Measurements from ENCODE around the gene RIMS4.

Gene RIMS4

DNA sequence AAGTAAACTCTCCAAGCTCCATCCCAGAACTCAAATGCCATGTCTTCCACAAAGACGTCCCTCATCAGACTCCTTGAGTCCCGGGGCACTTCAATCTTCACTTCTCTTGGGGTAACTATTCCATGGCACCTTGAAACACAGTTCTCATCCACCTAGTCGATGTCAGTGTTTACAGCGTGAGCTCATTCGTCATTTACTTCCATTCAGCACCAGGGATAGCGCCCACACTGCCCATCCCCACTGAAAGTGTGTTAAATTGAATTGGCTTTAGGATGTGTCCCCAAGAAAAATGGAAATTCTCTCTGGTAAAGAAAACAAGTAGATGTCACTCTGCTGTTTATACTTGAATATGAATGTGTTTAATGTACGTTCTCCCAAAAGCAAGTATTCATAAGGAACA lies 33.4 kb downstream of the RIMS4 start:
- no peak for DNase-seq (ENCODE audit: extremely low spot score)
- TF ChIP-seq SP1 (IDR thresholded peaks at IDR 0.05), result no peak
- TF ChIP-seq FOXK2 (IDR thresholded peaks at IDR 0.05), result no peak
- no peak for TF ChIP-seq ZNF384 (IDR thresholded peaks at IDR 0.05)
- TF ChIP-seq, protein P1, sequence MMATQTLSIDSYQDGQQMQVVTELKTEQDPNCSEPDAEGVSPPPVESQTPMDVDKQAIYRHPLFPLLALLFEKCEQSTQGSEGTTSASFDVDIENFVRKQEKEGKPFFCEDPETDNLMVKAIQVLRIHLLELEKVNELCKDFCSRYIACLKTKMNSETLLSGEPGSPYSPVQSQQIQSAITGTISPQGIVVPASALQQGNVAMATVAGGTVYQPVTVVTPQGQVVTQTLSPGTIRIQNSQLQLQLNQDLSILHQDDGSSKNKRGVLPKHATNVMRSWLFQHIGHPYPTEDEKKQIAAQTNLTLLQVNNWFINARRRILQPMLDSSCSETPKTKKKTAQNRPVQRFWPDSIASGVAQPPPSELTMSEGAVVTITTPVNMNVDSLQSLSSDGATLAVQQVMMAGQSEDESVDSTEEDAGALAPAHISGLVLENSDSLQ (IDR thresholded peaks at IDR 0.05), result no peak
- no peak for TF ChIP-seq HDGF (IDR thresholded peaks at IDR 0.05; ENCODE audit: borderline replicate concordance)
- no peak for TF ChIP-seq FOXM1 (IDR thresholded peaks at IDR 0.05; ENCODE audit: borderline replicate concordance)
- no peak for TF ChIP-seq TARDBP (IDR thresholded peaks at IDR 0.05)
- no peak for TF ChIP-seq NFRKB (IDR thresholded peaks at IDR 0.05)
- no peak for TF ChIP-seq CTBP1 (IDR thresholded peaks at IDR 0.05; ENCODE audit: borderline replicate concordance)
- TF ChIP-seq BHLHE40 (IDR thresholded peaks at IDR 0.05; ENCODE audit: borderline replicate concordance), result no peak
- no peak for TF ChIP-seq ARNT (IDR thresholded peaks at IDR 0.05)
- TF ChIP-seq FOXA1 (IDR thresholded peaks at IDR 0.05), result no peak
- no peak for TF ChIP-seq LEF1 (IDR thresholded peaks at IDR 0.05; ENCODE audit: borderline replicate concordance)
- no peak for TF ChIP-seq ELF4 (IDR thresholded peaks at IDR 0.05)
- POLR2A ChIA-PET, result no interaction called here
- CTCF ChIA-PET, result no interaction called here

DNA sequence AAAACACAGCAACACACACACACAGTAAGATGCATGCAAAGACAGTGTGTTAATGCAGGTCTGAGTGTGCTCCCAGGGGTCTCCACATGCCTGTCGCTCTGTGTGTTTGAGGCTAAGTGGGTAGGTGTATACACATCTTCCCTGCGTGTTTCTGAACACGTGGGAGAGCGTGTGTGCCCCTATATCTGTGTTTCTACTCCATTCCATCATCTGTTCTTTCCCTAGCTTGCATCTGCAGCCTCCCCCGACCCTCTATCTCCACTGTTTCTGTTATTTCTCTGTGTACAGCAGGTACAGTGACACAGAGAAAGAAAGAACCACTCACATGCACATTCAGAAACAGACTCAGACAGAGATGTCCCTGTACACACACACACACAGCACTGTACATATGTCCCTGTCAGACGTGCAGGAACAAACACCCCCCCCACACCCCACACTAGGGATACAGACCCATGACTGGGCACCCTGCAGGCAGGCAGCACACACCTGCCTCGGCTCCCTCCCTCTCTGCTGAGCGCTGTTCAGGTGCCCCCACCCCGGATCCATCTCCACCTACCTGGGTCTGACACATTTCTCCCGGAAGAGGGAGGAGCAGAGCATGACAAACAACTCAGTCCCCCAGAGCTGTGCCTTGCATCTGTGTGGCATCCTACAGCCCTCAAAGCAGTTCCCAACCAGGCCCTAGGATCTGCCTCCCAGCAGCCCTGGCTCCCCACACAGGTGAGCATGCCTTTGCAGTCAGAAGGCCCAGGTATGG lies 37.1 kb downstream of the RIMS4 start:
- POLR2A ChIA-PET, result no interaction called here

DNA sequence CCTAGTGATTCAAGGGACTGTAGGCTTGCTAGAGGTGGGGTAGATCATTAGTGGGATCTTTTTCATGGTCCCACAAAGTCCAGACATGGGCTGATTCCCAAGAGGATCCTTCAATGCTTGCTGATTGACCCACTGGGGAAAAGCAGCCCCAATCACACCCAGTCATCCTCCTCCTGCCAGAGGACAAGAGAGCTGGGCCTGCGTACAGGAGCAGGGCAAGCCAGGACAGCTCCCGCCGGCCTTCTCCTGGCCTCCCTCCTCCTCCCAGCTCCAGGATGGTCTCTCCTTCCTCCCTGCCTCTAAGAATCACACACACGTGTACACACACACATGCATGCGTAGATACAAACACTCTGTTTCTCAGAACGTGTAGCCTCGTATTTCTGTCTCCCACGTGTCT lies 37.7 kb downstream of the RIMS4 start:
- POLR2A ChIA-PET, result no interaction called here
- CTCF ChIA-PET, result no interaction called here
- TF ChIP-seq NFRKB (IDR thresholded peaks at IDR 0.05), result no peak
- TF ChIP-seq SP1 (IDR thresholded peaks at IDR 0.05), result no peak
- no peak for DNase-seq (ENCODE audit: extremely low spot score)

More for the DNA sequence above, 37.1 kb downstream of the RIMS4 start:
- CTCF ChIA-PET, result no interaction called here
- no peak for DNase-seq (ENCODE audit: extremely low spot score)
- TF ChIP-seq BHLHE40 (IDR thresholded peaks at IDR 0.05; ENCODE audit: borderline replicate concordance) (no peak), CTBP1 (IDR thresholded peaks at IDR 0.05; ENCODE audit: borderline replicate concordance) (no peak), L3MBTL2 (conservative IDR thresholded peaks at IDR 0.05) (no peak), TARDBP (IDR thresholded peaks at IDR 0.05) (no peak)

DNA sequence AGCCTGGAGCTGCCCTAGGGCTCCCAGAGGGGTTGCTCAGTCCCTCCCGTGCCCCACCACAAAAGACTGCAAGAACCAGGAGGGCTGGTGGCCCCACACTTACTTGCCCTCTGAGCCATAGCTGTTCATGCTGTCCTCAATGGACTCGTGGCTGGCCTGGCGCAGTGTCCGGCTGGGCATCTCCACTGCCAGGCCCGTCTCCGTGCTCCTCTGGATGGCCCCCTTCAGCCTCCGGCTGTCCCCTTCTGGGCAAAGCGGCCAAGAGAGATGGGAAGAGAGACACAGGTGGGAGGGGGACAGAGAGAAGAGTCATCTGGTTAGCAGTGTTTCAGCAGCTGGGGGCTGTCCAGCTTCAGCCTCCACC lies 39.2 kb downstream of the RIMS4 start:
- ChIA-PET POLR2A (no interaction called here), CTCF (no interaction called here)
- DNase-seq (ENCODE audit: extremely low spot score), result no peak
- no peak for TF ChIP-seq ARNT (IDR thresholded peaks at IDR 0.05)
- TF ChIP-seq ZNF384 (IDR thresholded peaks at IDR 0.05), result no peak
- TF ChIP-seq HDGF (IDR thresholded peaks at IDR 0.05; ENCODE audit: borderline replicate concordance), result no peak
- no peak for TF ChIP-seq CTBP1 (IDR thresholded peaks at IDR 0.05; ENCODE audit: borderline replicate concordance)
- no peak for TF ChIP-seq FOXK2 (IDR thresholded peaks at IDR 0.05)
- no peak for TF ChIP-seq TARDBP (IDR thresholded peaks at IDR 0.05)
- TF ChIP-seq FOXM1 (IDR thresholded peaks at IDR 0.05; ENCODE audit: borderline replicate concordance), result no peak
- TF ChIP-seq, protein P1 (IDR thresholded peaks at IDR 0.05), result no peak
- TF ChIP-seq FOXA1 (IDR thresholded peaks at IDR 0.05), result no peak
- no peak for TF ChIP-seq LEF1 (IDR thresholded peaks at IDR 0.05; ENCODE audit: borderline replicate concordance)
- no peak for TF ChIP-seq SP1 (IDR thresholded peaks at IDR 0.05)
- TF ChIP-seq BHLHE40 (IDR thresholded peaks at IDR 0.05; ENCODE audit: borderline replicate concordance), result no peak
- TF ChIP-seq NFRKB (IDR thresholded peaks at IDR 0.05), result no peak
- no peak for TF ChIP-seq SUZ12 (IDR thresholded peaks at IDR 0.05)
- TF ChIP-seq L3MBTL2 (conservative IDR thresholded peaks at IDR 0.05), result no peak

DNA sequence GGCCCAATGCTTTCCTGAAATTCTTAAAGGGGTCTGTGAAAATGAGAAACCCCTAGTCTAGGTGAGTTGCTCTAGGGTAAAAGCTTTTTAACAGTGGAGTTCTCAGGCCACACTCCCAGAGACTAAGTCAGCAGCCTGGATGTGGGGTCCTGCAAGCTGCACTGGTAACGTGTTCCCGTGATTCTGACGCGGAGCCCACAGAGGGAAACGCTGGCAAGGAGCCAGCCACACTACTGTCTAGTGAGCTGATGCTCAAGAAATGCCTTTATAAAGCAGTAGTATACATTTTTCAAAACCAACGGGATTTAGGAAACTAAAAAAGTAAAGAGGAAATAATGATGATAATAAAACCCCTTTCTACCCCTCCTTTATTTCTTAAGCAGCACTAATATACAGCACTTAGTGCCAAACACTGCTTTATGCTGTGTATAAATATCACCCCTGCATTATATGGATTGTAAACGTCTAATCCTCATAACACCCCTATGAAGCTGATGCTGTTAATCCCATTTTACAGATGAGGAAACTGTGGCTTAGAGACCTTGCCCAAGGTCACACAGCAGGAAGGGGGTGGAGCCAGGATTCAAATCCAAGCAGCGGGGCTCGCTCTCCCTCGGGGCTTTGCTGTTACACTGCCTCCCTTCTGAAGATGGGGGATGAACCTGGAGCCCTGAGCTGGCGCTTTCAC lies 39.7 kb downstream of the RIMS4 start:
- CTCF ChIA-PET, result no interaction called here
- no peak for DNase-seq (ENCODE audit: extremely low spot score)
- POLR2A ChIA-PET, result no interaction called here
- TF ChIP-seq BHLHE40 (IDR thresholded peaks at IDR 0.05; ENCODE audit: borderline replicate concordance) (no peak), L3MBTL2 (conservative IDR thresholded peaks at IDR 0.05) (no peak), FOXK2 (IDR thresholded peaks at IDR 0.05) (no peak), LEF1 (IDR thresholded peaks at IDR 0.05; ENCODE audit: borderline replicate concordance) (no peak), HDGF (IDR thresholded peaks at IDR 0.05; ENCODE audit: borderline replicate concordance) (no peak), SUZ12 (IDR thresholded peaks at IDR 0.05) (no peak), FOXM1 (IDR thresholded peaks at IDR 0.05; ENCODE audit: borderline replicate concordance) (no peak), FOXA1 (IDR thresholded peaks at IDR 0.05) (no peak)

DNA sequence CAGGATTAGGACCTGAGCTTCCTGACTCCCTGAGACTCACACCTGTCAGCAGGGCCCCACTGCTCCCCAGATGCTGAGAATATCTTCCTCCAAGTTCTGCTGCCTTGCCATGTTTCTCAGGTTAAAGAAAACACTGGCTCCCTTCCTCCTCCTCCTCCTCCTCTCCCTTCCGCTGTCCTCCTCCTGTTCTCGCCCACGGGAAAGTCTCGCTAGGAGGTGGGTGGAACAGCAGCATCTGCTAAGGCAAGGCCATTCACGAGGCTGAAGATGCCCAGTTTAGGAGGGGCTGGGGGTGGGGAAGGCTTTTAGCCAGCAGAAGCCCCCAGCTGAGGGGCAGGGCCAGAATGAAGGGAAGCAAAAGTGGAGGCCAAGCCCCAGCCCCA lies 40.9 kb downstream of the RIMS4 start:
- TF ChIP-seq TARDBP (IDR thresholded peaks at IDR 0.05), result no peak
- no peak for TF ChIP-seq FOXK2 (IDR thresholded peaks at IDR 0.05)
- TF ChIP-seq SUZ12 (IDR thresholded peaks at IDR 0.05), result no peak
- no peak for TF ChIP-seq CTBP1 (IDR thresholded peaks at IDR 0.05; ENCODE audit: borderline replicate concordance)
- TF ChIP-seq SP1 (IDR thresholded peaks at IDR 0.05), result no peak
- TF ChIP-seq BHLHE40 (IDR thresholded peaks at IDR 0.05; ENCODE audit: borderline replicate concordance), result no peak
- TF ChIP-seq FOXM1 (IDR thresholded peaks at IDR 0.05; ENCODE audit: borderline replicate concordance), result no peak
- TF ChIP-seq, protein P1 (IDR thresholded peaks at IDR 0.05), result no peak
- no peak for TF ChIP-seq ARNT (IDR thresholded peaks at IDR 0.05)
- no peak for TF ChIP-seq L3MBTL2 (conservative IDR thresholded peaks at IDR 0.05)
- TF ChIP-seq NFRKB (IDR thresholded peaks at IDR 0.05), result no peak
- DNase-seq (ENCODE audit: extremely low spot score), result no peak
- ChIA-PET CTCF (interaction anchor here (0.6 kb wide), 1 partner anchor 549 kb away, joined by 3 read pairs; no protein-coding TSS in a partner anchor), POLR2A (no interaction called here)
